GM21737 (cell line): ENCODE results near the gene OR51V1.
"Not testable (repeated sequence)": the region's sequence is repeated elsewhere in the genome, so short reads cannot be mapped to it uniquely, and the experiment has no call there.

Experiments used
- ATAC-seq: cut with Tn5 transposase; IDR thresholded peaks from one replicate; pipeline ENCODE4 v1.9.1; 2021; ENCODE audit warnings: mild to moderate bottlenecking, moderate library complexity; ENCODE audit not compliant: unreplicated experiment

OR51V1 gene

GRCh38 chr11:5200582-5200981 is at the start of gene OR51V1:
Gene OR51V1, minus strand, starts transcription at chr11:5200682. Its CDS starts 0 bp downstream, at chr11:5200682.
- no peak for ATAC-seq

GRCh38 chr11:5249807-5250396 is 49.4 kb upstream of the OR51V1 start, which contains the start of gene HBG1:
Gene HBG1, minus strand, starts transcription at chr11:5249857. Its CDS starts 53 bp downstream, at chr11:5249804.
- not testable (repeated sequence) for ATAC-seq

- ATAC-seq, result not testable (repeated sequence)
Measured at GRCh38 chr11:5248498-5248897, 48.0 kb upstream of the OR51V1 start.

- no peak for ATAC-seq
Measured at GRCh38 chr11:5247472-5248192, 47.1 kb upstream of the OR51V1 start.

GRCh38 chr11:5246772-5247471 is 46.4 kb upstream of the OR51V1 start:
- no peak for ATAC-seq

- no peak for ATAC-seq
Measured at GRCh38 chr11:5245155-5245554, 44.7 kb upstream of the OR51V1 start.

GRCh38 chr11:5243816-5244180 is 43.3 kb upstream of the OR51V1 start:
- no peak for ATAC-seq

- no peak for ATAC-seq
Measured at GRCh38 chr11:5242933-5243815, 42.7 kb upstream of the OR51V1 start.

GRCh38 chr11:5242208-5242607 is 41.7 kb upstream of the OR51V1 start:
- ATAC-seq, result no peak

- ATAC-seq, result no peak
Measured at GRCh38 chr11:5241458-5241857, 41.0 kb upstream of the OR51V1 start.

- no peak for ATAC-seq
Measured at GRCh38 chr11:5240458-5240857, 40.0 kb upstream of the OR51V1 start.

- ATAC-seq, result no peak
Measured at GRCh38 chr11:5240056-5240455, 39.6 kb upstream of the OR51V1 start.

GRCh38 chr11:5239046-5239445 is 38.6 kb upstream of the OR51V1 start:
- ATAC-seq, result no peak

GRCh38 chr11:5238486-5238885 is 38.0 kb upstream of the OR51V1 start:
- no peak for ATAC-seq

- ATAC-seq, result no peak
Measured at GRCh38 chr11:5237420-5237819, 36.9 kb upstream of the OR51V1 start.

- ATAC-seq, result no peak
Measured at GRCh38 chr11:5235364-5236095, 35.0 kb upstream of the OR51V1 start.

- peak; percentile 83 for ATAC-seq
Measured at GRCh38 chr11:5234381-5234834, 33.9 kb upstream of the OR51V1 start, which contains the start of gene HBD. Gene HBD, minus strand, starts transcription at chr11:5234483. Its CDS starts 50 bp downstream, at chr11:5234433.

GRCh38 chr11:5233307-5233706 is 32.8 kb upstream of the OR51V1 start:
- no peak for ATAC-seq

- no peak for ATAC-seq
Measured at GRCh38 chr11:5232821-5233220, 32.3 kb upstream of the OR51V1 start.

- no peak for ATAC-seq
Measured at GRCh38 chr11:5232176-5232575, 31.7 kb upstream of the OR51V1 start.
